SK-N-SH (cell line): ENCODE measurements around the gene MFAP2. TPM values are rescaled to one million over a fixed set of nuclear protein-coding genes. Genes with fewer than 3 reads are reported as not detected.

Source experiments
- CTCF ChIA-PET: fragments of 300-600, 350-600 bp; formaldehyde crosslinking; extraction: SDS; loops from one replicate; lab custom pipeline; 2021; lab: Yijun Ruan, JAX
- POLR2A ChIA-PET: fragments of 350-600 bp; sonication (Branson Sonifier 250); formaldehyde crosslinking; extraction: SDS; loops from one replicate; lab custom pipeline; 2020; ENCODE audit warnings: antibody characterized with exemption, inconsistent platforms; lab: Yijun Ruan, JAX
- DNase-seq: peaks from one replicate; pipeline ENCODE4 v3.0.0; 2012
- H2AFZ ChIP-seq: fragments of 200-600 bp; sonication (generic); 2 replicates; pipeline ENCODE4 v1.8.1; 2016; ENCODE audit warnings: antibody characterized with exemption, mild to moderate bottlenecking, low read depth
- H3F3A ChIP-seq: fragments of 200-600 bp; sonication (generic); replicated peaks from 2 replicates; pipeline ENCODE3; 2016; ENCODE audit warnings: antibody characterized with exemption, mild to moderate bottlenecking; ENCODE audit not compliant: insufficient read depth
- H3K27ac ChIP-seq, 2 experiments: fragments of 200-500 bp in 1 of 2; fragments of 200-600 bp in 1 of 2; sonication (Bioruptor generic) in 1 of 2; sonication (generic), shearing (Covaris generic) in 1 of 2; 2 replicates each; pipeline versions ENCODE4 v1.5.1 to v1.6.1; 2014 to 2016; ENCODE audit warnings: low read depth in 2 of 2, inconsistent platforms in 1 of 2, low read length in 1 of 2, mild to moderate bottlenecking in 1 of 2, mixed read lengths in 1 of 2
- H3K27me3 ChIP-seq: fragments of 200-600 bp; sonication (generic), shearing (Covaris generic); 2 replicates; pipeline ENCODE4 v1.6.1; 2016; ENCODE audit warnings: mixed run types; ENCODE audit not compliant: insufficient read depth
- H3K36me3 ChIP-seq, 2 experiments: fragments of 200-500 bp in 1 of 2; fragments of 200-600 bp in 1 of 2; sonication (Bioruptor generic) in 1 of 2; sonication (generic) in 1 of 2; replicated peaks in 1 of 2; 2 replicates each; pipeline versions ENCODE3 to v1.5.1; 2014 to 2016; ENCODE audit warnings: low read length in 1 of 2, mild to moderate bottlenecking in 1 of 2; ENCODE audit not compliant: insufficient read depth in 2 of 2, control insufficient read depth in 1 of 2
- H3K4me1 ChIP-seq, 2 experiments: fragments of 200-500 bp in 1 of 2; fragments of 200-600 bp in 1 of 2; sonication (Bioruptor generic) in 1 of 2; sonication (generic), shearing (Covaris generic) in 1 of 2; 2 replicates each; pipeline versions ENCODE4 v1.5.1 to v1.6.1; 2014 to 2016; ENCODE audit warnings: low read depth in 1 of 2, low read length in 1 of 2, mixed run types in 1 of 2; ENCODE audit not compliant: insufficient read depth in 2 of 2, control insufficient read depth in 1 of 2
- H3K4me2 ChIP-seq: fragments of 200-600 bp; sonication (generic), shearing (Covaris generic); 2 replicates; pipeline ENCODE4 v1.6.1; 2017; ENCODE audit warnings: mixed run types
- H3K4me3 ChIP-seq, 2 experiments: fragments of 200-500 bp in 1 of 2; fragments of 200-600 bp in 1 of 2; sonication (Bioruptor generic) in 1 of 2; sonication (generic), shearing (Covaris generic) in 1 of 2; 2 replicates each; pipeline versions ENCODE4 v1.5.1 to v1.8.1; 2014 to 2016; ENCODE audit warnings: low read depth in 2 of 2, inconsistent platforms in 1 of 2, low read length in 1 of 2, mild to moderate bottlenecking in 1 of 2, mixed read lengths in 1 of 2, moderate library complexity in 1 of 2
- H3K79me2 ChIP-seq: fragments of 200-600 bp; sonication (generic); 2 replicates; pipeline ENCODE4 v1.8.1; 2017; ENCODE audit warnings: mild to moderate bottlenecking; ENCODE audit not compliant: insufficient read depth
- H3K9ac ChIP-seq: fragments of 200-600 bp; sonication (generic); 2 replicates; pipeline ENCODE4 v1.6.1; 2017; ENCODE audit warnings: mixed run types
- H3K9me2 ChIP-seq: fragments of 200-600 bp; sonication (generic); 2 replicates; pipeline ENCODE4 v1.6.1; 2017; ENCODE audit warnings: mixed run types
- H3K9me3 ChIP-seq: fragments of 200-600 bp; sonication (generic); 2 replicates; pipeline ENCODE4 v1.6.1; 2017; ENCODE audit warnings: mixed run types, mild to moderate bottlenecking, moderate library complexity
- H4K20me1 ChIP-seq: fragments of 200-600 bp; sonication (generic); 2 replicates; pipeline ENCODE4 v1.6.1; 2017; ENCODE audit warnings: mild to moderate bottlenecking, mixed run types; ENCODE audit not compliant: insufficient read depth
- CHD2 ChIP-seq: fragments of 150-350 bp; IDR thresholded peaks from 2 replicates; pipeline ENCODE4 v1.6.1; 2018; ENCODE audit warnings: low read length; ENCODE audit not compliant: partially characterized antibody
- EP300 ChIP-seq, 2 experiments: IDR thresholded peaks; 2 replicates each; pipeline versions ENCODE4 v1.4.0 to v1.6.1; 2012; ENCODE audit warnings: borderline replicate concordance in 1 of 2, low read depth in 1 of 2, low read length in 1 of 2
- FOXJ3 ChIP-seq: sonication (generic); formaldehyde crosslinking; IDR thresholded peaks from 2 replicates; pipeline ENCODE4 v1.5.1; 2020; ENCODE audit warnings: mild to moderate bottlenecking, missing genetic modification reagents
- JUND ChIP-seq: IDR thresholded peaks from 2 replicates; pipeline ENCODE4 v1.4.0; 2012
- MXI1 ChIP-seq: IDR thresholded peaks from 2 replicates; pipeline ENCODE4 v1.6.1; 2012; ENCODE audit warnings: mild to moderate bottlenecking, low read depth, low read length, improper control_type of control experiment
- NRF1 ChIP-seq: IDR thresholded peaks from 2 replicates; pipeline ENCODE4 v1.6.1; 2012; ENCODE audit warnings: low read depth, mild to moderate bottlenecking, low read length
- POLR2AphosphoS5 ChIP-seq: IDR thresholded peaks from 2 replicates; pipeline ENCODE4 v1.6.1; 2012; ENCODE audit warnings: low read depth, low read length
- RAD21 ChIP-seq: IDR thresholded peaks from 2 replicates; pipeline ENCODE4 v1.6.1; 2012; ENCODE audit warnings: mild to moderate bottlenecking, low read length
- RCOR1 ChIP-seq: fragments of 150-350 bp; IDR thresholded peaks from 2 replicates; pipeline ENCODE4 v1.6.1; 2017; ENCODE audit warnings: antibody characterized with exemption, low read length
- RXRA ChIP-seq: IDR thresholded peaks from 2 replicates; pipeline ENCODE4 v1.4.0; 2012; ENCODE audit warnings: low read depth, mild to moderate bottlenecking, borderline replicate concordance
- SIN3A ChIP-seq: IDR thresholded peaks from 2 replicates; pipeline ENCODE4 v1.6.1; 2012; ENCODE audit warnings: low read depth, mild to moderate bottlenecking, low read length, moderate library complexity, borderline replicate concordance
- SMC3 ChIP-seq: IDR thresholded peaks from 2 replicates; pipeline ENCODE4 v1.6.1; 2012; ENCODE audit warnings: low read depth, low read length, improper control_type of control experiment
- TEAD4 ChIP-seq: IDR thresholded peaks from 2 replicates; pipeline ENCODE4 v1.4.0; 2012; ENCODE audit warnings: mild to moderate bottlenecking, borderline replicate concordance; ENCODE audit not compliant: insufficient read depth
- YY1 ChIP-seq: IDR thresholded peaks from 2 replicates; pipeline ENCODE4 v1.4.0; 2012; ENCODE audit warnings: low read depth, mild to moderate bottlenecking
- WGBS: methylation state at CpG from one replicate; pipeline ENCODE4 v1.1.6; 2017; ENCODE audit warnings: low lambda C conversion rate; 5-methylcytosine and 5-hydroxymethylcytosine counted together
- polyA plus RNA-seq, 3 experiments: library from polyadenylated mRNA; depleted of rRNA; stranded (reverse); fragments of >200 nt; gene quantifications; 2 replicates each; pipeline ENCODE4 v1.2.3, GENCODE V29; 2012
- TF ChIP-seq, protein P1 (sequence below): fragments of 150-350 bp; IDR thresholded peaks from 2 replicates; pipeline ENCODE4 v1.6.1; 2016; ENCODE audit warnings: mild to moderate bottlenecking, low read depth, low read length
- TF ChIP-seq, protein P2 (sequence below): IDR thresholded peaks from 2 replicates; pipeline ENCODE4 v1.6.1; 2012; ENCODE audit warnings: mild to moderate bottlenecking, low read depth, low read length, moderate library complexity
- TF ChIP-seq, protein P3 (sequence below): fragments of 200-600 bp; sonication (generic); IDR thresholded peaks from 2 replicates; pipeline ENCODE4 v1.6.1; 2017; ENCODE audit warnings: antibody characterized with exemption, mild to moderate bottlenecking, moderate library complexity
- TF ChIP-seq, protein P4 (sequence below): fragments of 150-350 bp; IDR thresholded peaks from 2 replicates; pipeline ENCODE4 v1.6.1; 2017; ENCODE audit warnings: antibody characterized with exemption, low read length, low read depth, borderline replicate concordance

The MFAP2 gene
- polyA plus RNA-seq, 1 of the 3 experiments (the other 2 are of a cell fraction) = 189 TPM

DNA sequence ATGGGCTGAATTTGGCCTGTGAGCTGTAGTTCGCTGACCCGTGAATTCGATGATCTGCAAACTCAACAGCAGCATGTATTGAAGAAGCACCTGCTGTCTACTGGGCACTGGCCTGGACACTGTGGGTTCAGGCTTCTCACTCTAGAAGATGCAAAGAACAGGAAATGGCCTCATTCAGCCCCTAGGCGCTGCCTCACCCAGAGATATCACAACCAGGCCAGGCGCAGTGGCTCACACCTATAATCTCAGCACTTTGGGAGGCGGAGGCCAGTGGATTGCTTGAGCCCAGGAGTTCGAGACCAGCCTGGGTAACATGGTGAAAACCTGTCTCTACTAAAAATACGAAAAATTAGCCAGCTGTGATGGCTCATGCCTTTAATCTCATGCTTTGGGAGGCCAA lies 23.6 kb downstream of the MFAP2 start:
- Histone ChIP-seq H3K4me1 (peaks cover 0 to 3% of the 10 kb centered on the region in 2 experiments; a peak in 1 of 4 replicates), H3K27ac (no peak overlapping the region), H3K4me3 (no peak overlapping the region), H3K9ac (no peak overlapping the region), H4K20me1 (no peaks in the 10 kb centered on the region), H3K36me3 (peaks cover 0 to 2% of the 10 kb centered on the region in 2 experiments), H3K79me2 (peaks cover 6% of the 10 kb centered on the region; the same call in 1 of the 2 replicates), H3K27me3 (no peaks in the 10 kb centered on the region), H3K4me2 (no peak overlapping the region), H2AFZ (no peak overlapping the region), H3K9me3 (no peaks in the 10 kb centered on the region), H3K9me2 (no peaks in the 10 kb centered on the region), H3F3A (peaks cover 16% of the 10 kb centered on the region)
- TF ChIP-seq CHD2 = no peak
- TF ChIP-seq RXRA = no peak
- no peak for TF ChIP-seq SMC3
- TF ChIP-seq RCOR1 = no peak
- TF ChIP-seq, protein P1, sequence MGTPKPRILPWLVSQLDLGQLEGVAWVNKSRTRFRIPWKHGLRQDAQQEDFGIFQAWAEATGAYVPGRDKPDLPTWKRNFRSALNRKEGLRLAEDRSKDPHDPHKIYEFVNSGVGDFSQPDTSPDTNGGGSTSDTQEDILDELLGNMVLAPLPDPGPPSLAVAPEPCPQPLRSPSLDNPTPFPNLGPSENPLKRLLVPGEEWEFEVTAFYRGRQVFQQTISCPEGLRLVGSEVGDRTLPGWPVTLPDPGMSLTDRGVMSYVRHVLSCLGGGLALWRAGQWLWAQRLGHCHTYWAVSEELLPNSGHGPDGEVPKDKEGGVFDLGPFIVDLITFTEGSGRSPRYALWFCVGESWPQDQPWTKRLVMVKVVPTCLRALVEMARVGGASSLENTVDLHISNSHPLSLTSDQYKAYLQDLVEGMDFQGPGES = no peak
- TF ChIP-seq, protein P2, sequence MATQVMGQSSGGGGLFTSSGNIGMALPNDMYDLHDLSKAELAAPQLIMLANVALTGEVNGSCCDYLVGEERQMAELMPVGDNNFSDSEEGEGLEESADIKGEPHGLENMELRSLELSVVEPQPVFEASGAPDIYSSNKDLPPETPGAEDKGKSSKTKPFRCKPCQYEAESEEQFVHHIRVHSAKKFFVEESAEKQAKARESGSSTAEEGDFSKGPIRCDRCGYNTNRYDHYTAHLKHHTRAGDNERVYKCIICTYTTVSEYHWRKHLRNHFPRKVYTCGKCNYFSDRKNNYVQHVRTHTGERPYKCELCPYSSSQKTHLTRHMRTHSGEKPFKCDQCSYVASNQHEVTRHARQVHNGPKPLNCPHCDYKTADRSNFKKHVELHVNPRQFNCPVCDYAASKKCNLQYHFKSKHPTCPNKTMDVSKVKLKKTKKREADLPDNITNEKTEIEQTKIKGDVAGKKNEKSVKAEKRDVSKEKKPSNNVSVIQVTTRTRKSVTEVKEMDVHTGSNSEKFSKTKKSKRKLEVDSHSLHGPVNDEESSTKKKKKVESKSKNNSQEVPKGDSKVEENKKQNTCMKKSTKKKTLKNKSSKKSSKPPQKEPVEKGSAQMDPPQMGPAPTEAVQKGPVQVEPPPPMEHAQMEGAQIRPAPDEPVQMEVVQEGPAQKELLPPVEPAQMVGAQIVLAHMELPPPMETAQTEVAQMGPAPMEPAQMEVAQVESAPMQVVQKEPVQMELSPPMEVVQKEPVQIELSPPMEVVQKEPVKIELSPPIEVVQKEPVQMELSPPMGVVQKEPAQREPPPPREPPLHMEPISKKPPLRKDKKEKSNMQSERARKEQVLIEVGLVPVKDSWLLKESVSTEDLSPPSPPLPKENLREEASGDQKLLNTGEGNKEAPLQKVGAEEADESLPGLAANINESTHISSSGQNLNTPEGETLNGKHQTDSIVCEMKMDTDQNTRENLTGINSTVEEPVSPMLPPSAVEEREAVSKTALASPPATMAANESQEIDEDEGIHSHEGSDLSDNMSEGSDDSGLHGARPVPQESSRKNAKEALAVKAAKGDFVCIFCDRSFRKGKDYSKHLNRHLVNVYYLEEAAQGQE = no peak
- TF ChIP-seq YY1 = no peak
- no peak for DNase-seq
- POLR2A ChIA-PET = interaction anchor here (1.4 kb wide), 1 partner anchor 23 kb away, joined by 7 read pairs; no protein-coding TSS in a partner anchor
- WGBS = 93% methylated on average over 8 of the region's 8 CpGs
- CTCF ChIA-PET = interaction anchor here (2.4 to 20.3 kb wide), 2 partner anchors 22 to 85 kb away, joined by 5 to 408 read pairs; partner anchors contain the start of gene SDHB

DNA sequence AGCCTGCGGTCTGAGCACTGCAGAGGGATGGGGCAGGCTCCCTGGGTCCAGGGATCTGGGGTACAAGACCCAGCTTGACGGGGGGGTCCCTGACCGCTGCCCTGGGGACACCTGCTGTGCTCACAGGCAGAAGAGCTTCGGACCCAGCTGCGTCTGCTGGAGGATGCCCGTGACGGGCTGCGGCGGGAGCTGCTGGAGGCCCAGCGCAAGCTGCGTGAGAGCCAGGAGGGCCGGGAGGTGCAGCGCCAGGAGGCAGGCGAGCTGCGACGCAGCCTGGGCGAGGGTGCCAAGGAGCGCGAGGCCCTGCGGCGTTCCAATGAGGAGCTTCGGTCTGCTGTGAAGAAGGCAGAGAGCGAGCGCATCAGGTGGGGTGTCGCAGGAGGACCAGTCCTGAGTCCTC lies 25.2 kb downstream of the MFAP2 start:
- Histone ChIP-seq H4K20me1 (no peaks in the 10 kb centered on the region), H3K79me2 (no peaks in the 10 kb centered on the region), H3K9ac (no peak overlapping the region), H2AFZ (no peak overlapping the region), H3K4me3 (no peak overlapping the region), H3K4me1 (no peaks in the 10 kb centered on the region; a peak in 1 of 4 replicates), H3K9me3 (no peaks in the 10 kb centered on the region), H3K36me3 (peaks cover 0 to 2% of the 10 kb centered on the region in 2 experiments), H3K27me3 (no peaks in the 10 kb centered on the region), H3K27ac (no peak overlapping the region), H3K4me2 (no peak overlapping the region), H3F3A (peaks cover 11% of the 10 kb centered on the region), H3K9me2 (no peaks in the 10 kb centered on the region)
- POLR2A ChIA-PET = interaction anchor here (0.5 kb wide), 1 partner anchor 94 kb away, joined by 3 read pairs; no protein-coding TSS in a partner anchor
- WGBS = 94% methylated on average over 20 of the region's 25 CpGs
- CTCF ChIA-PET = interaction anchor here (2.4 to 20.3 kb wide), 2 partner anchors 23 to 87 kb away, joined by 5 to 408 read pairs; partner anchors contain the start of gene SDHB
- DNase-seq = no peak
- TF ChIP-seq MXI1 (no peak), TEAD4 (no peak), RCOR1 (no peak), POLR2AphosphoS5 (no peak), RXRA (no peak), NRF1 (no peak), JUND (no peak), RAD21 (no peak), SIN3A (no peak), FOXJ3 (CRISPR knock-in tag) (no peak), EP300 (IDR thresholded peaks at IDR 0.05; ENCODE audit: borderline replicate concordance in 1 of 2, low read depth in 1 of 2, low read length in 1 of 2) (no peak), CHD2 (no peak)
- TF ChIP-seq, protein P3, sequence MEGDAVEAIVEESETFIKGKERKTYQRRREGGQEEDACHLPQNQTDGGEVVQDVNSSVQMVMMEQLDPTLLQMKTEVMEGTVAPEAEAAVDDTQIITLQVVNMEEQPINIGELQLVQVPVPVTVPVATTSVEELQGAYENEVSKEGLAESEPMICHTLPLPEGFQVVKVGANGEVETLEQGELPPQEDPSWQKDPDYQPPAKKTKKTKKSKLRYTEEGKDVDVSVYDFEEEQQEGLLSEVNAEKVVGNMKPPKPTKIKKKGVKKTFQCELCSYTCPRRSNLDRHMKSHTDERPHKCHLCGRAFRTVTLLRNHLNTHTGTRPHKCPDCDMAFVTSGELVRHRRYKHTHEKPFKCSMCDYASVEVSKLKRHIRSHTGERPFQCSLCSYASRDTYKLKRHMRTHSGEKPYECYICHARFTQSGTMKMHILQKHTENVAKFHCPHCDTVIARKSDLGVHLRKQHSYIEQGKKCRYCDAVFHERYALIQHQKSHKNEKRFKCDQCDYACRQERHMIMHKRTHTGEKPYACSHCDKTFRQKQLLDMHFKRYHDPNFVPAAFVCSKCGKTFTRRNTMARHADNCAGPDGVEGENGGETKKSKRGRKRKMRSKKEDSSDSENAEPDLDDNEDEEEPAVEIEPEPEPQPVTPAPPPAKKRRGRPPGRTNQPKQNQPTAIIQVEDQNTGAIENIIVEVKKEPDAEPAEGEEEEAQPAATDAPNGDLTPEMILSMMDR = no peak
- TF ChIP-seq, protein P4, sequence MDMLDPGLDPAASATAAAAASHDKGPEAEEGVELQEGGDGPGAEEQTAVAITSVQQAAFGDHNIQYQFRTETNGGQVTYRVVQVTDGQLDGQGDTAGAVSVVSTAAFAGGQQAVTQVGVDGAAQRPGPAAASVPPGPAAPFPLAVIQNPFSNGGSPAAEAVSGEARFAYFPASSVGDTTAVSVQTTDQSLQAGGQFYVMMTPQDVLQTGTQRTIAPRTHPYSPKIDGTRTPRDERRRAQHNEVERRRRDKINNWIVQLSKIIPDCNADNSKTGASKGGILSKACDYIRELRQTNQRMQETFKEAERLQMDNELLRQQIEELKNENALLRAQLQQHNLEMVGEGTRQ = no peak
- TF ChIP-seq, protein P1 = no peak
